Prostate gland (tissue), 2 donors: ENCODE results near the gene NKTR. TPM values are rescaled to one million over a fixed set of nuclear protein-coding genes. Genes with fewer than 3 reads are reported as not detected.

ENCODE experiments used
- DNase-seq: peaks from one replicate; pipeline ENCODE4 v3.0.0-alpha.2; 2019; ENCODE audit warnings: low spot score
- H3K27ac ChIP-seq, 2 donors: fragments of 200-600 bp; sonication (generic); 2 replicates each; pipeline ENCODE4 v1.5.1; 2017 to 2019
- H3K27me3 ChIP-seq: fragments of 200-600 bp; sonication (generic); replicated peaks from 2 replicates; pipeline ENCODE4 v1.5.1; 2019; ENCODE audit not compliant: insufficient read depth
- H3K36me3 ChIP-seq, 2 donors: fragments of 200-600 bp; sonication (generic); 1 replicate in 1 of 2; 2 replicates in 1 of 2; pipeline versions ENCODE4 v1.5.1 to v1.8.1; 2017 to 2019
- H3K4me1 ChIP-seq: fragments of 200-600 bp; sonication (generic); replicated peaks from 2 replicates; pipeline ENCODE4 v1.5.1; 2019
- H3K4me3 ChIP-seq, 2 donors: fragments of 200-600 bp; sonication (generic); 2 replicates each; pipeline ENCODE4 v1.5.1; 2017 to 2019
- H3K9me3 ChIP-seq: fragments of 200-600 bp; sonication (generic); 2 replicates; pipeline ENCODE4 v1.5.1; 2017
- CTCF ChIP-seq, 4 experiments: fragments of 200-600 bp in 2 of 4; fragments of 450-650 bp in 2 of 4; sonication (generic) in 2 of 4; IDR thresholded peaks; 1 replicate in 3 of 4; 2 replicates in 1 of 4; pipeline ENCODE4 v1.5.1; 2016 to 2019; ENCODE audit warnings: antibody characterized with exemption in 4 of 4, mild to moderate bottlenecking in 2 of 4, moderate library complexity in 2 of 4
- POLR2A ChIP-seq: fragments of 450-650 bp; IDR thresholded peaks from one replicate; pipeline ENCODE4 v1.6.1; 2016; ENCODE audit warnings: antibody characterized with exemption, mild to moderate bottlenecking
- POLR2AphosphoS5 ChIP-seq: sonication (generic); formaldehyde crosslinking; IDR thresholded peaks from one replicate; pipeline ENCODE4 v1.6.1; 2017; ENCODE audit warnings: antibody characterized with exemption
- WGBS: methylation state at CpG from one replicate; pipeline ENCODE4 v1.1.5; 2018; 5-methylcytosine and 5-hydroxymethylcytosine counted together
- intact Hi-C: fragments of 100-400 bp; cut with DNase I; formaldehyde crosslinking; loops from one replicate; pipeline ENCODE4 v1.14.2; 2022
- total RNA-seq, 2 donors: library from RNA; depleted of rRNA; stranded (reverse); fragments of >200 nt; gene quantifications; one replicate each; pipeline ENCODE4 v1.1.0, GENCODE V29; 2016

Gene NKTR
- total RNA-seq, 2 donors from 2014 or later, result 42.2 to 91.6 TPM

GRCh38 chr3:42635111-42635510, 34.6 kb downstream of the NKTR start:
- Histone ChIP-seq H3K9me3 (no peaks in the 10 kb centered on the region), H3K4me1 (no peaks in the 10 kb centered on the region), H3K27me3 (no peaks in the 10 kb centered on the region), H3K36me3 (peaks cover 0 to 28% of the 10 kb centered on the region in 2 donors), H3K4me3 (no peak overlapping the region), H3K27ac (no peak overlapping the region)
- intact Hi-C loops, result no loop called here
- DNase-seq, result no peak
- TF ChIP-seq CTCF (IDR thresholded peaks at IDR 0.05), result no peak
- TF ChIP-seq POLR2A, result no peak
- TF ChIP-seq POLR2AphosphoS5, result no peak
- 89% methylated on average over 2 of the region's 2 CpGs for WGBS

DNA sequence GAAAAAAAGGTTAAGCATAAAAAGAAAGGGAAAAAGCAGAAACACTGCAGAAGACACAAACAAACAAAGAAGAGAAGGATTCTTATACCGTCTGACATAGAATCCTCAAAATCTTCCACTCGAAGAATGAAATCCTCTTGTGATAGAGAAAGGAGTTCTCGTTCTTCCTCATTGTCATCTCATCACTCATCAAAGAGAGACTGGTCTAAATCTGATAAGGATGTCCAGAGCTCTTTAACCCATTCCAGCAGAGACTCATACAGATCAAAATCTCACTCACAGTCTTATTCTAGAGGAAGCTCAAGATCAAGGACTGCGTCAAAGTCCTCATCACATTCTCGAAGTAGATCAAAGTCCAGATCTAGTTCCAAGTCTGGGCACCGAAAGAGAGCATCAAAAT, 36.5 kb downstream of the NKTR start:
- peaks cover 0 to 28% of the 10 kb centered on the region in 2 donors for H3K36me3 ChIP-seq
- WGBS, result 85% methylated on average over 6 of the region's 6 CpGs
- no peaks in the 10 kb centered on the region for H3K9me3 ChIP-seq
- no peak overlapping the region for H3K27ac ChIP-seq
- H3K4me1 ChIP-seq, result no peaks in the 10 kb centered on the region
- TF ChIP-seq POLR2A (no peak), POLR2AphosphoS5 (no peak), CTCF (IDR thresholded peaks at IDR 0.05) (no peak)
- no peak for DNase-seq
- intact Hi-C loops, result no loop called here
- no peak overlapping the region for H3K4me3 ChIP-seq
- H3K27me3 ChIP-seq, result no peaks in the 10 kb centered on the region

GRCh38 chr3:42638339-42638842, 37.9 kb downstream of the NKTR start:
- Histone ChIP-seq H3K4me3 (no peak overlapping the region), H3K4me1 (no peaks in the 10 kb centered on the region), H3K9me3 (no peaks in the 10 kb centered on the region), H3K36me3 (peaks cover 0 to 23% of the 10 kb centered on the region in 2 donors), H3K27ac (peak overlapping the region; percentile 4 to 13), H3K27me3 (no peaks in the 10 kb centered on the region)
- no peak for DNase-seq
- TF ChIP-seq POLR2A, result no peak
- TF ChIP-seq CTCF (IDR thresholded peaks at IDR 0.05), result no peak
- no peak for TF ChIP-seq POLR2AphosphoS5
- intact Hi-C loops, result no loop called here
- WGBS, result 72% methylated on average over 6 of the region's 6 CpGs

GRCh38 chr3:42639192-42639591, 38.7 kb downstream of the NKTR start:
- Histone ChIP-seq H3K4me1 (no peaks in the 10 kb centered on the region), H3K27ac (no peak overlapping the region), H3K9me3 (no peaks in the 10 kb centered on the region), H3K27me3 (no peaks in the 10 kb centered on the region), H3K36me3 (peaks cover 0 to 16% of the 10 kb centered on the region in 2 donors), H3K4me3 (no peak overlapping the region)
- no peak for TF ChIP-seq POLR2AphosphoS5
- TF ChIP-seq POLR2A, result no peak
- no peak for TF ChIP-seq CTCF (IDR thresholded peaks at IDR 0.05)
- intact Hi-C loops, result no loop called here
- WGBS, result 77% methylated on average over 6 of the region's 6 CpGs
- DNase-seq, result no peak

- Histone ChIP-seq H3K27me3 (no peaks in the 10 kb centered on the region), H3K27ac (no peak overlapping the region), H3K4me1 (no peaks in the 10 kb centered on the region), H3K36me3 (peaks cover 0 to 14% of the 10 kb centered on the region in 2 donors), H3K9me3 (no peaks in the 10 kb centered on the region), H3K4me3 (no peak overlapping the region)
- intact Hi-C loops, result no loop called here
- DNase-seq, result no peak
- TF ChIP-seq POLR2AphosphoS5 (no peak), POLR2A (no peak), CTCF (IDR thresholded peaks at IDR 0.05) (no peak)
Measured at GRCh38 chr3:42640129-42640528, 39.6 kb downstream of the NKTR start.
